Stimulated activated naive CD8-positive, alpha-beta T cell treated with anti-CD3 and anti-CD28 coated beads, Interleukin-15, Interleukin-2, amounts not matched to agents 100 ng/mL and 50 ng/mL, for 24 hours (primary cell): ENCODE data around the gene BET1L.
A peak's percentile ranks its signal among the peaks of the same experiment; 100 is the strongest.

Experiments used
- H3K27ac Mint-ChIP-seq: one replicate; pipeline ENCODE4 v1.8.0; 2021; ENCODE audit warnings: mild to moderate bottlenecking, mixed read lengths
- H3K27me3 Mint-ChIP-seq: one replicate; pipeline ENCODE4 v1.8.0; 2021; ENCODE audit warnings: mixed read lengths
- H3K36me3 Mint-ChIP-seq: one replicate; pipeline ENCODE4 v1.8.0; 2021; ENCODE audit warnings: low read depth, mixed read lengths
- H3K4me1 Mint-ChIP-seq: one replicate; pipeline ENCODE4 v1.8.0; 2021; ENCODE audit warnings: low read depth, mixed read lengths
- H3K4me3 Mint-ChIP-seq: one replicate; pipeline ENCODE4 v1.8.0; 2021; ENCODE audit warnings: mild to moderate bottlenecking, mixed read lengths
- H3K9me3 Mint-ChIP-seq: one replicate; pipeline ENCODE4 v1.8.0; 2021; ENCODE audit warnings: mixed read lengths

Gene BET1L

DNA sequence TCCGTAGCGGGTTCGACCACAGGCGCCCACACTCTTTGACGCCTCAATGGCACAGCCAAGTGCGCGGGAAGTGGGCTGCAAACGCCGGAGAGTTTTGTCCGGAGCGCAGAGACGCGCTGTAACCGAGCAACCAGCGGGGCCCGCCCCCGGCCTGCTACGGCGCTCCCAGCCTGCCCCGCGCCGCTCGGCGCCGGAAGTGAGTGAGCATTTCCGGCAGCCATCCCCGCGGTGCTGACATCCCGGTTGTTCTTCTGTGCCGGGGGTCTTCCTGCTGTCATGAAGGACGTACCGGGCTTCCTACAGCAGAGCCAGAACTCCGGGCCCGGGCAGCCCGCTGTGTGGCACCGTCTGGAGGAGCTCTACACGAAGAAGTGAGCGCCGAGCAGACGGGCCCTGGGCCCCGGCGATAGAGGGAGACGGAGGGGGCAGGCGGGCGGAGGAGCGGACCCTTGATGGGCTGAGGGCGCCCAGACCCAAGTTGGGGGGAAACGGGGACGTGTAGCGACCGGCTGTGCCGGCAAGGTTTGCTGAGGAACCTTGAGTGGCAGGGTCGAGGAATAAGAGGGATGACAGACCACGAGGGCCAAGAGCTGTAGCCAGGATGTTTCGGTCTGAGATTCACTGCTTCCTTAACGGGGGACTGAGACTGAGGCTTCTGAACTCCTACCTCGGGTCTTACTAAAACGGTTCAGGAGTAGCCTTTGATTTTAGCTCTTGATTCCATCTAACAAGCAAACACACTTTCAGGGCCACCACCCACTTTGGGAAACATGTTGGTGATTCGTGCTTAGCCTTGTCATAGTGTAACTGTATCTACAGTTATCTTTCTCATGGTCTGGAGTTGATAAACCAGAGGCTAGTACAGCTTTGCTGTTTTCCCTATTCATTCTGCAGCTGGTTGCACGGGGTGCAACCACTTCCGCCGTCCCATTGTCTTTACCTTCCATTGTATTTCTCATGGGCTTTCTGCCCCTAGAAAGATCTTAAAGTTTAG is 29.9 kb upstream of the BET1L start, which contains the start of gene PSMD13:
PSMD13 (plus strand) TSS at position 203 of the 994 bp plus-strand sequence; CDS start at position 277, 74 bp downstream.
- peaks cover 35% of the 10 kb centered on the region for H3K36me3 Mint-ChIP-seq

DNA sequence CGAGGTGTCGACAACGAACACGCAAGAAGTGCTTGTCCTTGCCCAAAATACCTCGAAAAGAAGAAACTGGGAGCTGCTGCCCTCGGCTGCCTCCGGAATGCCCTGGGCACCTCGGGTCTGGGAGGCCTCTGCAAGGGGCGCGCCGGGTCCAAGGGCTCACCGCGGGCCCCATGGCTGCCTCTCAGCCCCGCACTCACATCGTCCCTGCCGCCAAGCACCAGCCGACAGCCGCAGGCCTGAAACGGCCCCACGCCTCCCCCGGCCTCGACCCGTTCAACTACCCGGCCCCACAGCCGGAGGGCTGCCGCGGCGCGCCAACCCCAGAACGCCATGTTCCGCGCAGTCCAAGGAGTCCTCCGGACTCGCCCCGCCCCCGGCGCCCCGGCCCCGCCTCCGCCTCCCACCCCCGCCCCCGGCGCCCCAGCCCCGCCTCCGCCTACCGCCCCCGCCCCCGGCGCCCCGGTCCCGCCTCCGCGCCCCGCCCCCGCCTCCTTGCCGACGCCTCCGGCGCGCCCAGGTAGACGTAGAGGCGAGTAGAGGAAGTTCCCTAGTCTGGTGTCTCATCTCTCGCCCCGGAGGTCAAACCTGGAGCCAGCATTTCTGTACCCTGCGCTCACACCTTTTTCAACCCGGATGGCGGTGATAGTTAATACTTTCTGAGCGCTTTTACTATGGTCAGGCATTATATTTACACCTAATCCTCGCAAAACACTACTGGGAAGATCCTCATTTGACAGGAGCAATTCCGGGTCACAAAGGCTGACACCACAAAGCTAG is 29.0 kb upstream of the BET1L start, which contains the start of gene SIRT3:
SIRT3 (minus strand) TSS at position 346 of the 777 bp plus-strand sequence; CDS start at position 332, 14 bp downstream.
- Mint-ChIP-seq H3K4me1 (peaks cover 49% of the 10 kb centered on the region), H3K27me3 (no peaks in the 10 kb centered on the region), H3K4me3 (peak within 1 kb of the TSS; percentile 94), H3K27ac (peak within 1 kb of the TSS; percentile 99), H3K36me3 (peaks cover 27% of the 10 kb centered on the region), H3K9me3 (no peaks in the 10 kb centered on the region)

More for the DNA sequence above, 29.9 kb upstream of the BET1L start, which contains the start of gene PSMD13:
- no peaks in the 10 kb centered on the region for H3K9me3 Mint-ChIP-seq
- H3K27me3 Mint-ChIP-seq: no peaks in the 10 kb centered on the region
- H3K27ac Mint-ChIP-seq: peak within 1 kb of the TSS; percentile 99
- H3K4me1 Mint-ChIP-seq: peaks cover 57% of the 10 kb centered on the region
- H3K4me3 Mint-ChIP-seq: peak within 1 kb of the TSS; percentile 94

DNA sequence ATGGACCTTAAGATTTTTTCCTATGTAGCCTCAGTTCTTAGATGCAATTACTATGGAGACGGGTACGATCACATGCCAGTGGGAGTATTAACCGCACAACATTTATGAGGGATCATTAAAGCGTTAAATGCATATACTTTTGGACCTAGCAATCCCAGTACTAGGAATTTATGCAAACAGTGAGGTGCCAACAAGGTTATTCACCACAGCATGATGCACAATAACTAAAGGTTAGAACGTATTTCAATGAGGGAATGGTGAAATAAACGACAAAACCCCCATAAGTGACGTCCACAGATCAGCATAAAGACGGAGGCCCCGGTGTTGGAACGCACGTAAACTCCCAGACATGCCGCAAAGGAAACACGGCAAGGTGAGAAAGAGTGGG is 28.4 kb upstream of the BET1L start:
- Mint-ChIP-seq H3K4me3 (peak overlapping the region; percentile 94), H3K27me3 (no peaks in the 10 kb centered on the region), H3K4me1 (peaks cover 46% of the 10 kb centered on the region), H3K9me3 (no peaks in the 10 kb centered on the region), H3K36me3 (peaks cover 25% of the 10 kb centered on the region), H3K27ac (peak overlapping the region; percentile 93)

DNA sequence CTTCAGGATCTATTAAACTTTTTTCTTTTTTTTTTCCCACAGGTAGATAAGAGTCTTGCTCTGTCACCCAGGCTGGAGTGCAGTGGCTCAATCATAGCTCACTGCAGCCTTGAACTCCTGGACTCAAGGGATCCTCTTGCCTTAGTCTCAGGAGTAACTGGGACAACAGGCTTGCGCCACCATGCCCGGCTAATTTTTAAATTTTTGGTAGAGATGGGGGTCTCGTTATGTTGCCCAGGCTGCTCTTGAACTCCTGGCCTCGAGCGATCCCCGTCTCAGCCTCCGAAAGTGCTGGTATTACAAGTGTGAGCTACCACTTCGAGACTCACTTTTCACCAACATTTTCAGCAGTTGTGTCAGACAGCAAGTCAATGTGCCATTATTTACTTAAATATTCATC is 28.0 kb upstream of the BET1L start:
- H3K4me1 Mint-ChIP-seq: peaks cover 42% of the 10 kb centered on the region
- H3K36me3 Mint-ChIP-seq: peaks cover 20% of the 10 kb centered on the region
- peak overlapping the region; percentile 94 for H3K4me3 Mint-ChIP-seq
- H3K27ac Mint-ChIP-seq: peak overlapping the region; percentile 93
- H3K27me3 Mint-ChIP-seq: no peaks in the 10 kb centered on the region
- no peaks in the 10 kb centered on the region for H3K9me3 Mint-ChIP-seq

DNA sequence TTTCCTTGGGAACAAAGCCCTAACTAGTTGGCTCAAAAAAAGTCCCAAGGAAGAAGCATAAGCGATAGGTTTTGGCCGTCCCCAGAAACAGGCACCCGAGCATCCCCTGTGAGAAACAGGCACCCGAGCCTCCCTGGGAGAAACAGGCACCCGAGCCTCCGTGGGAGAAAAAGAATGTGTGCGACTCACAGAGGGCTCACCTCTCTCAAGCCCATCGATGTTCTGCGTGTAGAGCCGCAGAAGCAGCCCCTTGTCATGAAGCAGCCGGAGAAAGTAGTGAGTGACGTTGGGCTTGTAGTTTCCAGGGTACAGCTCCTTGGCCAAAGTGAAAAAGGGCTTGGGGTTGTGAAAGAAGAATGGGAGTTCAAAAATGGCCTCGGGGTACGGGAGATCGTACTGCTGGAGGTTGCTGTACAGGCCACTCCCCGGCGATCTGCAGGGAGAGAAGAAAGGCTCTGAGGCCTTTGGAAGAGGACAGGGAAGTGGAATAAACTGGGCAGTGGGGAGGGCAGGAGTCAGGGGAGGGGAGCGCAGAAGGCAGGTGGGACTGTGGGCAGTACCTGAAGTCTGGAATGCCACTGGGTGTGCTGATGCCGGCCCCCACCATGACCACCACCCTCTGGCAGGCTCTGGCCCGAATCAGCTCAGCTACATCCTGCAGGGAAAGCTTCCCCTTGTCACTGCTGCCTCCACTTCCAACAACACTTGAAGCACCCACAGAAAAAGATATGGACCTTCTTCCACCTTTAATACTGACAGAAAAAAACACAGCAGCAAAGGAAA is 25.8 kb upstream of the BET1L start:
- peaks cover 9% of the 10 kb centered on the region for H3K36me3 Mint-ChIP-seq
- no peak overlapping the region for H3K27ac Mint-ChIP-seq
- no peaks in the 10 kb centered on the region for H3K27me3 Mint-ChIP-seq
- H3K9me3 Mint-ChIP-seq: no peaks in the 10 kb centered on the region
- no peak overlapping the region for H3K4me3 Mint-ChIP-seq
- peaks cover 32% of the 10 kb centered on the region for H3K4me1 Mint-ChIP-seq

DNA sequence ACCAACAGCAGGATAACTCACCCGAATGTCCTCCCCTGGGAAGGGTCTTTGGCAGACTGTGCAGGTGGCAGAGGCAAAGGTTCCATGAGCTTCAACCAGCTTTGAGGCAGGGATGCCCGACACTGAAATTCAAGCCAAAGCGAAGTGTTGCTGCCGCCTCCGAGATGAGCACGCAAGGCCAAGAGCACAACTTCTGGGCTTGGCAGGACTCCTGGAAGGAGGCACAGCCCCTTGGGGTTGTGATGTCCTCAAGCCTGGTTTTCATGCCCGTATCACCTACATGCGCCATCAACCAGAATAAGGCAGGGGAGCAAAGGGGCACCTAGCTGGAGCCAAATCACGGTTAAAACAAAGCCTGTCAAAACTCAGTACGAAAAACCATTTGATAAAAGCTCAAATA is 23.2 kb upstream of the BET1L start:
- Mint-ChIP-seq H3K4me3 (no peak overlapping the region), H3K27ac (no peak overlapping the region), H3K27me3 (no peaks in the 10 kb centered on the region), H3K36me3 (peaks cover 17% of the 10 kb centered on the region), H3K9me3 (no peaks in the 10 kb centered on the region), H3K4me1 (peaks cover 33% of the 10 kb centered on the region)

DNA sequence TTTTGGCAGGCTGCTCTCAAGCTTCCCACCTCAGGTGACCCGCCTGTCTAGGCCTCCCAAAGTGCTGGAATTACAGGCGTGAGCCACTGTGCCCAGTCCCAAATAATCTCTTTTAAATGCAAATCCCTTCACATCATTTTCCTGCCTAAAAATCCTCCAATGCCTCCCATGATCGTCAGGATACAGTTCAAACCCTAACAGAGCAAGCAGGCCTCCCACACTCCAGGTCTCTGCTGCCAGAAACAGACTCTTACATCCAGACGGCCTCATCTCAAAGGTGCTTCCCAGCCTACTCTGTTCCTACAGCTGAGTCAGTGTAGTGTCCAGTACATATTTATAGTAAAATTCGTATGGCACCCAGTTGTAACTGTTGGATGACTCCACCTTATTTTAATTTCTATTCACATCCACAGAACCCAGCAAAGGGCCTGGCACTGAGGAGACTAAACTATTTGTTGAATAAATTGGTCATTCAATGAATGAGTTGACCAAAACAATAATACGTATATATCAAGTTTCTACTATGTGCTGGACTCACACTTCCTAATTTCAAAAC is 20.7 kb upstream of the BET1L start:
- peaks cover 25% of the 10 kb centered on the region for H3K4me1 Mint-ChIP-seq
- peak overlapping the region; percentile 41 for H3K27ac Mint-ChIP-seq
- H3K27me3 Mint-ChIP-seq: no peaks in the 10 kb centered on the region
- H3K36me3 Mint-ChIP-seq: peaks cover 23% of the 10 kb centered on the region
- no peaks in the 10 kb centered on the region for H3K9me3 Mint-ChIP-seq
- H3K4me3 Mint-ChIP-seq: no peak overlapping the region

DNA sequence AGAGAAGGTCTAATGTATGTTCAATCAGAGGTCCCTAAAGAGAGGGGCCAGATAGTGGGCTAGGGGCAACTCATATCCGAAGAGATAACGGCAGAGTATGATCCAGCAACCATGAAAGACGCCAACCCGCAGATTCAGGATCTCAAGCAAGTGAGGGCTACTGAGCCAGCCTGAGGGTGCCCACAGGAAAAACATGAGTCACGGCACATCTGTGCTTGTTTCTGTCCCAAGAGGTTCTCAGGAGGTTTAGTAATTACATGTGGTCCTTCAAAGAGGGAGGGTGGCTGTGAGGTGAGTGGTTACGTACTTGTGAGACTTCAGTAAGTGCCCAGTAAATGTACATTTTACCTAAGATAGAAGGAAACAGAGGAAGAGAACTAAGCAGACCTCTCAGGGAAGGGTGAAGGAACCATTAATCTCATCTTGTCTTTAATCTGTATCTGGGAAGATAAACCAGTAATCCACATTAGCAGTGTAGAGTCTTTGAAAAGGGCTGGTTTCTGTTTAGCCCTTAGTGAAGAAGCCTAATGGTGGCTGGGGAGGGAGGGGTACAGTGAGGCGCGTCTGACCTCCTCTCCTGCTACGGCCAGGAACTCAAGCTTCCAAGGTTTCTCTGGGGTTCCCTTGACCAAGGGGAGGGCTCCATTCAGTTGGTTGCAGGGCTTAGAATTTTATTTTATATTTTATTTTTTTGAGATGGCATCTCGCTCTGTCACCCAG is 18.7 kb upstream of the BET1L start:
- Mint-ChIP-seq H3K27me3 (no peaks in the 10 kb centered on the region), H3K4me3 (peak overlapping the region; percentile 27), H3K9me3 (no peaks in the 10 kb centered on the region), H3K4me1 (peaks cover 25% of the 10 kb centered on the region), H3K27ac (peak overlapping the region; percentile 89), H3K36me3 (peaks cover 32% of the 10 kb centered on the region)

DNA sequence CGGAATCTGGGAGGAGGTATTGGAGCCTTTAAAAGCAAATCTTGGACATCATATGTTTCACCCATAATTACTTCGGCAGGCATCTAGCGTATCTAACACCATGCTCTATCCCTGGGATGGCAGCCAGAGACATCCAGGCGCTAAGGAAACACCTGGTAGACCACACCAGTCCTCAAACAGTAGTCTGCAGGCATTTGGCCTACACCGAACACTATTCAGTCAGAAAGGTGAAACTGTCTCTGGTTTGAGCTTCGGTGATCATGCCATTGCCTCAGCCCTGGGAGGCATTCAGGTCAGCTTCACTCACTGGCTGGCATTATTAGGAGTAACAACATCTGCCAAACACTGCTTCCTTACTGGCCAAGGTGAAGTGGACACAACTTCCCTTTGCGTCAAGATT is 17.2 kb upstream of the BET1L start:
- no peaks in the 10 kb centered on the region for H3K9me3 Mint-ChIP-seq

DNA sequence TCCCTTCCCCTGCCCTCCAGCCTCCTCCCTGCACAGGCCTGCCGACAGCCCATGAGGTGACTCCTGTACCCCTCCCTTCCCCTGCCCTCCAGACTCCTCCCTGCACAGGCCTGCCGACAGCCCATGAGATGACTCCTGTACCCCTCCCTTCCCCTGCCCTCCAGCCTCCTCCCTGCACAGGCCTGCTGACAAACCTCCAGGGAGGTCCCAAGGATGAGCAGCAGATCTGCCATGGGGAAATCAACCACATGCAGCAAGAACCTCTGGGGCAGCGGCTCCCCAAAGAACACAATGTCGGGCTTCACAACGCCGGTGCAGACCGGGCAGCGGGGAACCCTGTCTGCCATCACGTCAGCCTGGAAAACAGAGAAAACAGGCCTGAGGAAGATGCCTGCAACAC is 16.7 kb upstream of the BET1L start:
- no peak overlapping the region for H3K27ac Mint-ChIP-seq
- no peak overlapping the region for H3K4me3 Mint-ChIP-seq
- peaks cover 22% of the 10 kb centered on the region for H3K4me1 Mint-ChIP-seq
- H3K36me3 Mint-ChIP-seq: peaks cover 31% of the 10 kb centered on the region
- no peaks in the 10 kb centered on the region for H3K27me3 Mint-ChIP-seq
- H3K9me3 Mint-ChIP-seq: no peaks in the 10 kb centered on the region

More for the DNA sequence above, 17.2 kb upstream of the BET1L start:
- no peaks in the 10 kb centered on the region for H3K27me3 Mint-ChIP-seq
- H3K36me3 Mint-ChIP-seq: peaks cover 32% of the 10 kb centered on the region
- H3K4me3 Mint-ChIP-seq: no peak overlapping the region
- H3K27ac Mint-ChIP-seq: peak overlapping the region; percentile 36
- peaks cover 25% of the 10 kb centered on the region for H3K4me1 Mint-ChIP-seq

DNA sequence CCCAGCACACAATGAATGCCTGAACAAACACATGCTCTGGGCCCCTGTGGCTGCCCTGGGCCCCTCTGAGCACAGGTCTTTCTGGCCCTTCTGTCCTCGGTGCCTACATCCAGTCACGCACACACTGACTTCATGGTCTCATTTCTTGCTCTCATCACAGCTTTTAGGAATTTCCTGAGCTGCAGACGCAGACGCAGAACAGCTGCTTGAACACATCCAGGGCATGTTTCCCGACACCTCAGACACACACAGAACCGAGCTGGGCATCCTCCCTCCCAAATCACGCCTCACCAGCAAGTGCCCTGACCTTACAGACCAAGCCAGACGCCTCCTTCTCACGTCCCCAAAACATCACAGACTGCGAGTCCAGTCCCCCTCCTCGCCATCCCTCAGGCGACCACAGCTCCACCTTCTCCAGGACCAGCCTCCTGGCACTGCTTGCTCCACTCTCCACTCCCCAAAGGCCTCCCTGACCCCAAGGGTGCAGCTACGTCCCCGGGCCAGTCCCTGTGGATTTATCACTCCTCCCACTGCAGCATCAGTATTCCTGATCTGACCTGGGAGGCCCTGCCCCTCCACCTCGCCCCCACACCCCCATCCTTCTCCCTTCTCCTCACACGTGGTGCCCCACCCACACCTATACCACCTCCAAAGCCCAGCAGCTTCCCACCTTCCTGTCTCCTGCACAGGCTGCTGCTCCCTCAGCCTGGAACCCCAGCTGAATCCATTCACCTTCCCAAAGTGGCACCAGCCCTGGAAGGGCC is 16.0 kb upstream of the BET1L start:
- Mint-ChIP-seq H3K27ac (no peak overlapping the region), H3K27me3 (no peaks in the 10 kb centered on the region)

DNA sequence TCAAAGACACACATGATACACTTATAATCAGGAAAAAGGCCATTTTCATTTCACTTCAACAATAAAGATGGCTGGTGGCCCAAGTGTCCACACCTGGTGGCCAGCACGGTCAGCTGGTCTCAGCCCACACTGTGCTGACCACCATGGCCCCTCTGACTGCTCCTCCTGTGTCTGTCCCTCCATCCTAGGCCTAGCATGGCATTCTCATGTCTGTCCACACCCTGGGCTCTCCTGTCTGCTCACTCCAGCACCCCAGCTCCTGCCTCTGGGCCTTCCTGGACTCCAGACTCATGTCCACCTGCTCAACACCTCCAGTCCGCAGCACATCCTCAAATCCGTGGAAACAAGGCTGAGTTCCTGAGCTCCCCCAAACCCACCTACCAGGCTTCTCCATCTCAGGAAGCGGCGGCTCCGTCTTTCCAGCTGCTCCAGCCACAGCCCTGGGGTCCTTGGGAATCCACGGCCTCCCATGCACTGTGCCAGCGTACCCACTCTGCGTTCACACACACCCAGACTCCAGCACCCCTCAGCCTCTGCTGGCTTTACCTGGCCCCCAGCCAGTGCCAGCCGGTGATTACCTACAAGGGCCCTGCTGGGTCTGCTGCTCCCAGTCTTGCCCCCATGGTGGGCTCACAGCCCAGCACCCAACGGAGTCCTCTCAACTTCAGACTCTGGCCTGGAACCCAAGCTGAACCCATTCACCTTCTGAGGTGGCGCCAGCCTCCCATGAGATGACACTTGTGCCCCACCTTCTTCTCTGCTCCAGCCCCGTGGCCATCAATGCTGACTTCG is 15.0 kb upstream of the BET1L start:
- Mint-ChIP-seq H3K4me3 (no peak overlapping the region), H3K27ac (no peak overlapping the region), H3K4me1 (peaks cover 18% of the 10 kb centered on the region), H3K36me3 (peaks cover 28% of the 10 kb centered on the region), H3K27me3 (no peaks in the 10 kb centered on the region), H3K9me3 (no peaks in the 10 kb centered on the region)

More for the DNA sequence above, 16.0 kb upstream of the BET1L start:
- Mint-ChIP-seq H3K36me3 (peaks cover 25% of the 10 kb centered on the region), H3K4me3 (no peak overlapping the region), H3K9me3 (no peaks in the 10 kb centered on the region), H3K4me1 (peaks cover 15% of the 10 kb centered on the region)
